NCI-H2227 treated with DMSO at 0.1 percent for 48 hours (cell line): ENCODE results near the gene NSA2.

Experiments
- DNase-seq: peaks from one replicate; lab custom pipeline; 2025; lab: John Stamatoyannopoulos, UW

Gene NSA2

GRCh38 chr5:74816875-74817274 lies 49.8 kb downstream of the NSA2 start:
- no peak for DNase-seq

- no peak for DNase-seq
Observed at GRCh38 chr5:74822288-74822687, 55.2 kb downstream of the NSA2 start.

- no peak for DNase-seq
Observed at GRCh38 chr5:74829413-74829812, 62.4 kb downstream of the NSA2 start.
